HL-60/S4 treated with phorbol 12-myristate 13-acetate at 8.2 ng/mL for 4 days and 3 days (cell line): ENCODE data around the gene CAV1.

ENCODE experiments used
- in situ Hi-C: fragments of 300-500 bp; cut with MboI; formaldehyde crosslinking; loops from 2 replicates; pipeline ENCODE4 v1.15.0; 2022; ENCODE audit warnings: low sequenced_read_pairs

CAV1 gene

DNA sequence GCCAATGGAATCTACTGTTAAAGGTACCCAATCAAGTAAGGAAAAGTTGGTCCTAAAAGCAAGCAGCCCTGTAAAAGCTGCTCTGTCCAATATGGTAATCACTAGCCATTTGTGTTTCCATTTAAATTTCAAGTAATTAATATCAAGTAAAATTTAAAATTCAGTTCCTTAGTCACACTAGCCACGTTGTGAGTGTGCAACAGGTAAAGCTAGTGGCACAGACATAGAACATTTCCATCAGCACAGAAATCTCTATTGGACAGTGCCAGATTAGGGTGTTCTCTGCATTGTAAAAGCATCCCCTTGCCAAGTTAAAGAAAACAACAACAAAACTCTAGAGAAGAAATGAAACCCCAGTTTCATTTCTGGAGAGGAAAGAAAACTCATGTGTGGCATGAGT is 4.4 kb downstream of the CAV1 start:
- in situ Hi-C loops, result no loop called here

DNA sequence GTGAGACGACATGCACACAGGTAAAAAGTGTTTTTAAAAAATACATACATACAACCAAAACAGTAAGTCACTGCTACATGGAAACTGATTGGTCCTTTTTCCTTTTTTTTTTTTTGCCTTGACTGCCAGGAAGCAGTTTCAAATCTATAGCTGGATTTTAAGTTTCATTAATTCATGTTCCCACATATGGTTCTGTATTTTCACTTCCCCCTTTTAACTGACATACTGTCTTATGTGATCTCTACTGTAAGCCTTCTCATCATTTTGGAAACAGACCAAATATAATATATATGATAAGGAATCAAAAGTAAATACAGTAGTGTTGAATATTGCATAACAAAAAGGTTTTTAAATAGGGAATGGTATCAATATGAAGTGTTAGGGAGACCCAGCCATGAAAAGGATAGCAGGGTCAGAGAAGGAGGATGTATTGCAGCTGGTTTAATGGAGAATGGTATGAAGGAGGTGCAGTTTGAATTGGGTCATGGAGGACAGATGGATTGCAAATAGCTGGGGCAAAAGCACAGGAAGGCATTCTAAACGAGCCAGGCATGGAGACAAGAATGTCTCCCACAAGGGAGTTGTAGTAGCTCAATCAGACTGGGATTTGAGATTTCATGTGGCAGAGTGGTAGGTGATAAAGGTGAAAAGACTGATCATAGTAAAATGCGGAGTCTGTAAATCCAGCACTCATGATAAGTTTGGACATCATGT is 5.4 kb downstream of the CAV1 start:
- in situ Hi-C loops, result no loop called here

DNA sequence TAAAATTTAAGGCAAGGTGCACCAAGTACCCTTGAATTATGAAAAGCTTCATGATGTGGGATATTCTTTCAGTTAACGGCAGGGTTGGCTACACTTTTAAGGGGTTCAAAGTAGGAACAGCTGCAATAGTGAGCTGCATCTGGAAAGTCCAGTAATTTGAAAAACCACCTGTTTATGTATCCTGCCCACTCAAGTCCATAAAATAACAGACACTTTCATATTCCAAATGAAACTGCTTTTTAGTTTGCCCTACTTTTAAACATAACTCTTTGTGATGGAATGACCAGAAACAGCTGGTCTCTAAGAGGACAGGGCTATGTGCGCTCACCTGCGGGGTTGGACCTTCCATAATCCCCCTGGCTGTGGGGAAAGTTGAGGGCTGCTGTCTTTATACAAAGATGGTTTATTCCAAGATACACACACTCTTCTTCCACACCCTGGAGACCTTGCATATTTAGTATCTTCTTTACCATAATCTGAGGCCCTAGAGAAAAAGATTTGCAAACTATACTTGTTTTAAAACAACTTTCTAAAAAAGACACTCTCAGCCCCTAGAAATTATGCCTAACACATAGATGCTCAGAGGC is 7.4 kb downstream of the CAV1 start:
- in situ Hi-C loops, result no loop called here

DNA sequence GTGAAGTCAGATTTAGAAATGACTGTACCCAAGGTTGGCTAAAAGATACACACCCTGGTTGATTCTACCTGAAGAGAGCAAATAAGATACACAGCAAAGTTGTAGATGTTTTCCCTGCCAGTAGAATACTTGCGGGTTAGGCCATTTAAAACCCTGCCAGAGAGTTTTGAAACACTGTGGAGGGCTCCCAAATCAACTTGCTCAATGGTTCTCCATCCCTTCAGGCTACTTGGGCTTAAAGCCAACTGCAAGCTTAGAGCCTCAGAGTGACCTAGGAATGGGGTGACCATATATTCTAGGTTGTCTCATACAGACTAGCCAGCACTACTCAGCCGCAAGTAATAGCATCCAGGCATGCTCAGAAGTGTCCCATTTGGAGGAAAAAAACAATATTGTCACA is 10.0 kb downstream of the CAV1 start:
- in situ Hi-C loops, result no loop called here

DNA sequence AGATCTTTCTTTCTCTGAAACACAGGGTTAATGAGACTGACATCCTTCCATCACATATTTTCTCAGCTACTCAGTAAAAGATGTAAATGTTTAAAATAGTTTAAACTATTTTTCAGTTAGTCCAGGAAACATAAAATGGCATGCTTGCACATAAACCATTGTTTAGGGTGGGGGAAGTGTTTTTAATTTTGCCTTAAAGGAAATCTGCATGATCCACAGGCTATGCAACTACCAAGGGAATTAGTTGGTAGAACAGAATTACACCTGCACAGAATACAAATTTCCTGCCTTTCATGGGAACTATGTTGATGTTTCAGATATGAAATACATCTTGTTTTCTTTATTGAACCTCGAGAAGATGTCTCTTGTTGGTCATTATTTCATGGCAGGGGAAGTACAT is 10.6 kb downstream of the CAV1 start:
- in situ Hi-C loops, result no loop called here

DNA sequence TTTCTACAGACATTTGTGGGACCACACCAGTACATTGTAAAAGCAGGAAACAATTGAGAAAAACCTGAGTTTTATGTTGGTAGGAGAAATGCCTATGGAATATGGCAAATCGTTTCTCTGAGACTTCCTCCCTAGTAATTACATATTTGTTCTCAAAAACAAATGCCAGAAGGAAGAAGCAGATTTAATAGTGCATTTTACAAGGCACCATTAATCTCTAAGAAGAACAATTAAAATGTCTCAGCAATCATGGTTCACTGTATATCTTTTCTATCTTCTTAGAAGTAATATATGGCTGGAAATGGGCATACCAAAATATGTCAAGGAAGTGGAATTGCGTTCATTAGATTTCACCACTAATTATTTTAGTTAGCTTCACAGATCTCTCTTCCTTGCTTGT is 13.3 kb downstream of the CAV1 start:
- in situ Hi-C loops, result no loop called here

DNA sequence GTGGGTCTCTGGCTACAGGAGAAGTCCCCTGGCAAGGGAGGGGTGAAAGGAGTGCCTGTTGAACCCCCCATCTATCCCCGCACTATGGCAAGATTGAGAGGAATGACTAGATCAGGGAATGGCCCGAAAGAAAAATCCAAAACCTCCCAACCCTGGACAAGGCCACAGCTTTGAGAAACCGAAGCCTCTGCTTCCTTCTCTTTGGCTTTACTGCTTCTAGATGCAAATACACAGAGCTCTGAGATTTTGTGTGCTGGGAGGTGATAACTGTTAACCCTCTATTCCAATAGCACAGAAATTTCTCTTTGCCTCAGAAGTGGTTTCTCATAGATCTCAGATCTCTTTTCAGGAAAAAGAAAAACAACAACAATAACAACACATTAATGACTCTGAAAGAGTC is 15.0 kb downstream of the CAV1 start:
- in situ Hi-C loops, result no loop called here

DNA sequence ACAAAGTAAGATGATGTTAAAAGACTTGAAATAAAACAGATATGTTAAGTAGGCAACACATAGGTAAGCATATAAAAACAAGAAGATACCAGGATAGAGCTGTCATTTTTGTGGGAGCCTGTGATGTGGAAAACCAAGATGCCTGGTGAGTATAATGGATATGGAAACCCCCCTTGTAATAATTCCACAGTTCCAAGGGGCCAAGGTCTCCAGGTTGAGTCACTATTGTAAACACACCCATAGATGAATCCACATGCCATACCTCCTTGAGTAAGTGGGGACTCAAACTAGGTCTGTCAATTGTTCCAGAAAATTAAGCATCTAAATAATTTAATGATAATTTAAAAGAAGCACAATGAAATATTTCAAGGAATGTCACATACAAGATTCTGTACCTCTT is 15.9 kb downstream of the CAV1 start:
- in situ Hi-C loops, result no loop called here

DNA sequence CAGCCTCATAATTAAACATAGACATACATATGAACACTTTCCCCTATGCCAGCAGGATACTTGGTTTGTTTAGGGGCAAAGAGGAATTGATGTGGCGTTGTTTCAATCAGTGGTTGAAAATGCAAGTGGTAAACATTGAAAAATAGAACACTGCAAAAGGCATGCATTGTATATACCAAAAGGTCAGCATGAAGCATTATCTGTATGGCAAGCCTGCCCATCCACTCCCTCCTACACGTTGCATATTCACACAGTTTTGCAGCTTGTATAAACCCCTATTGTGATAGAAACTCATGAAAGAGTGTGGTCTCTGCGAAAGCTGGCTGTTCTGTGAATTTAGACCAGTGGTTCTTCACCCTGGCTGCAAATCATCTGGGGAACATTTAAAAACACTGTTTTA is 17.1 kb downstream of the CAV1 start:
- in situ Hi-C loops, result no loop called here

DNA sequence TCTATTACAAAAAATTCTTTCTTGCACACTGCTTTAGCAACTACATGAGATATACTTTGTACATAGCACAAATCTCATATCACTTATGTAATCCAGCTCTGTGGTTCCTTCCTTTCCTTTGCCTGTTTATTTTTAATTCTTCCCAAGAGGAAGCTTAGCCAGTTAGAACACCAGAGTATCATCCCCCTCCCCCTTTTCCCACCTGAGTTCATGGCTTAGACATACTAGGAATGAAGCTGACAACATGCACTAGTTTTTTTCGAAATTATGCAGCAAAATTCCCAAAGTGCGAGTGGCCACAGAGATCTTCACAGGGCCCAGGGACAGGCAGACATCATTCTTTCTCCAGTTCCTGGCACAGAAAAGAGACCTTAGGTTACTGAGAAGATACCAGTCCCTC is 17.8 kb downstream of the CAV1 start:
- in situ Hi-C loops, result no loop called here

DNA sequence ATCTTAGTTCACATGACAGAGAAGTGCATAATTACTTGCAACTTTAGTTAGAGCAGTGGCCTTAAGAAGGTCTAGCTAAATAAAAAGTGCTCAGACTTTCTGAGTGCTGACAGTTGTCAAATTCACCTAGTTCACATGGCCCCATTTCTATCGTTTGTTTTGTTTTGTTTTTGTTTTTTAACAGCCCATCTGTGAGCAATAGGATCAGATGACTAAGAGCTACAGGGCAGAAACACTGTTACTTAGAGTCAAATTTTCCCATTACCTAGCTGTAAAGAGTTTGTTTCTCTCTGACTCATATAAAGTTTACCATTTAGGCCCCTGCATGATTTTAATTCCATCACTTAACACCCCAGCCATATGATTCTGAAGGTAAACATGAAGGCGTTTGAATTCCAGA is 18.8 kb downstream of the CAV1 start:
- in situ Hi-C loops, result no loop called here

DNA sequence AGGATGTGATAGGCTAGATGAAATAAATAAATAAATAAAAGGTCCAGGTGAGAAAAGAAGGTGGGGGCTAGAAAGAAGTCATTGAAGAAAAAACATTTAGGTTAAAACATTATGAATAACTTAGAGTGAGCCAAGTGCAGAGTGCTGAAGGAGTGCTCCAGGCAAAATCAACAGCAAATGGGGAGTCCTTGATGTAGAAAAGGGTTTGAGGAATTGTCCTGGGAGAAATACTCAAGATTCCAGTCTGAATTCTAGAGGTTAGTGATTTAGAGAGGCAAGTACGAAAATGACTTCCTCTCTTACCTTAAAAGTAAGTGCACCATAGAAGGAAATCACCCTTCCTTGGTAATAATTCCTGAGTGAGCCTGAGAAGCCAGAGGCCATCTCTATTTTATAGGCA is 19.7 kb downstream of the CAV1 start:
- in situ Hi-C loops, result no loop called here

DNA sequence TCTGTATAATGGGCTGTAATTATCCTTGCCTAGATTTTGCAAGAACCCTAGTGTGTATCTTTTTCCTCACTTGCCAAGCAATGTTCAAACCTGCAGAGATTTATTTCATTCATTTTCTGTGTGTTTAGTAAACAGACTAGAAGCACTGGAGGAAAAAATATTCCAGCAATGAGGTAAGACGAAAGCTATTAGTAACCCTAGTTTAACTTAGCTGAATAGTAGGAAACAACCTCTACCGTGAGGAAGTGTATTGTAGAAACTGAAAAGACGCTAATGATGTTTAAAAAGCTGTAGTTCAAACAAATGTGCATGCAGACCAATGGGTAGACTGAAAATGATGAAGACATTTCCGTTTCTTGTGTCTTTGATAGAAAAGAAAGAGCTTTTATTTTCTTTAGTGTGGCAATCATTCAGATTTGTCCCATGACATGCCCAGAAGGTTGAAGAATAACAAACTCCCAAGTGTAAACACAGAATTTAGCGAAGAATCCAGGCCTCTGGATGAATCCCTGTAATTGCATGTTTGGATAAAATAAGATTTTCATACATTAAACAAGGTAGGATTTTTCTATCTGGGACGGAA is 20.7 kb downstream of the CAV1 start:
- in situ Hi-C loops, result no loop called here

DNA sequence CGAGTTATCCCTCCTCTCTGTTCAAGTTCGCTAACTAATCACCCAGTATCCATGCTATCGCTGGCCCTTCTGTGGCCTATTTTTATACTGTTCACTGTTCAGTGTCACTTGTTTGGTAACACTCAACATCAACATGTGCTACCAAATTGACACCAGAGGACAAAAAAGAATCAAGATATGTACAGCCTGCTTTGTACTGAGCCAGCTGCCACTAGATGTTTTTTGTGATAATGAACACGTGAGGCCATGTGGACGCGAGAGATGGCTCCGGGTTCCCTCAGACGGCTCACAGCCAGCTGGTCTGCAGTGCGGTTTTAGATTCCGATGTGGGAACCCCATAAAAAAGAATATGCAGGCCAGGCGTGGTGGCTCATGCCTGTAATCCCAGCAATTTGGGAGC is 21.2 kb downstream of the CAV1 start:
- in situ Hi-C loops, result no loop called here

DNA sequence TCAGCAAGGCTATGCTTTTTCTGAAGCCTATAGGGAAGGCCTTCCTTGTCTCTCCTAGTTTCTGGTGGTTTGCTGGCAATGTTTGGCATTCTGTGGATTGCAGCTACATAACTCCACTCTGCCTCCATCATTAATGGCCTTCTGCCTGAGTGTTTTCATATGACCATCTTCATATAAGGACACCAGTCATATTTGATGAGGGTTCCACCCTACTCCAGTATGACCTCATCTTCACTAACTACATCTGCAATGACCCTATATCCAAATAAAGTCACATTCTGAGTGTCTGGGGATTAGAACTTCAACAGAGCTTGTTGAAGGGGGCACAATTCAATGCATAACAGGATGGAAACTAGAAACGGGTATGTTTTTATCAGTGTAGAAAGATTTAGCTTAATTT is 22.1 kb downstream of the CAV1 start:
- in situ Hi-C loops, result no loop called here

DNA sequence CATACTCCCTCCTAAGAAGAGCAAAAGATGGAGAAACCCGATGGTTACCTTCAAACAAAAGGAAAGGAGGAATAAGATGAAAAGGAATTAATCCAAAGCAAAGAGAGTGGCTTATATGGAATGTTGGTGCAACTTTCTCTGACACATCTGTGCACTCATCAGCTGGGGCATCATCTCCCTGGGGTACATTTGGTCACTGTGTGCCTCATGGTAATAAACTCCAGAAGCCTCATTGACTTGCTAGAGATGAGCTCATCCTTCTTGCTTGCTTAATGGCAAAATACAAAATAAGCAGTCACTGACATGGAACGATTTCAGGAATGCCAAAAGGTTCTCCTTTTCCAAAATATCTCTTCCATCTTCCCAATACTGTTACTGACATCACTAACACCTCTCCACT is 22.5 kb downstream of the CAV1 start:
- in situ Hi-C loops, result no loop called here

DNA sequence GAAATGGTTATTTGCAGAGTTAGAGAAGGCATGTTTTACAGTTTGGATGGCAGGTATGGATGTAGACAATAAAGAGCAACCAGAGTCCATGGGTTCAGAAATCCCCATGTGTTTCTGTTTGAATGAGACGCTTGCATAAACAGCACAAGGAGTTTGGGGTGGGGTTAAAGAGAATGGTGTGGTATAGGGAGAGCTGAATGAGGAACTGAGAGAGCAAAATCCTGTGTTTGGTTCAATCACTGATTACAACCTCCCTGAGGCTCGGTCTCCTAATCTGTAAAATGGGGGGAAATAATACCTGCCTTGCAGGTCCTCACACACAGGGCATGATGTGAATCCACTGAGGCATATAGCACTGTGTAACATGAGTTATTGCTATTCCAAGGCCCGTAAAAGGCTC is 23.7 kb downstream of the CAV1 start:
- in situ Hi-C loops, result no loop called here

DNA sequence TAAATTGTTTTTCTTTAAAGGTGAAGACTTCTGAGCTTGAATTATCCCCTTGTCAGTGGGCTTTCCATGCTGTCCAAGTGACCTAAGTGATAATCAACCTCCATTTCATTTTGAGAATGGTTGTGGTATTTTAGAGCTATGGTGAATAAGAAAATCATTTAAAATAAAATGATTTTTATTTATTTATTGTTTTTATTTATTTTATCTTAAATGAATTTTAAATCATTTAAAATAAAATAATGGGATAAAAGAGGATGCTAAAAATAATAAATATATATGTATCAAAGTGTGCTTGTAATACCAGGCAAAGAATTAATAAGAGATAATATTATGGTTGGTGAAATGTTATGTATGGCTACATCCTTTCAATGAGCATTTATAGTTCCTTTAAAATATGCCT is 24.5 kb downstream of the CAV1 start:
- in situ Hi-C loops, result no loop called here

DNA sequence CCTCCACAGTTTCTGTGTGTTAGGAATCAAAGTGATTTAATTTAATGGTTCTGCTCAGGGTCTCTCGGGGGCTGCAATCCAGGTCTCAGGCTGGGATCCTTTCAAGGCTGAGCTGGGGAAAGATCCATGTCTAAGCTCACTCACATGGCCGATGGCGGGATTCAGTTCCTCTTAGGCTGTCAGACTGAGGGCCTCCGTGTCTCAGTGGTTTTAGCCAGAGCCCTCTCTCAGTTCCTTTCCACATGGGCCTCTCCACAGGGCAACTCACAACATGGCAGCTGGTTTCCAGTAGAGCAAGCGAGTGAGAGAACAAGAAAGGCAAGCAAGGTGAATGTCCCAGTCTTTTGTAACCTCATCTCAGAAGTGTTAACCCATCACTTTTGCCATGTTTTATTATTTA is 26.9 kb downstream of the CAV1 start:
- in situ Hi-C loops, result no loop called here

DNA sequence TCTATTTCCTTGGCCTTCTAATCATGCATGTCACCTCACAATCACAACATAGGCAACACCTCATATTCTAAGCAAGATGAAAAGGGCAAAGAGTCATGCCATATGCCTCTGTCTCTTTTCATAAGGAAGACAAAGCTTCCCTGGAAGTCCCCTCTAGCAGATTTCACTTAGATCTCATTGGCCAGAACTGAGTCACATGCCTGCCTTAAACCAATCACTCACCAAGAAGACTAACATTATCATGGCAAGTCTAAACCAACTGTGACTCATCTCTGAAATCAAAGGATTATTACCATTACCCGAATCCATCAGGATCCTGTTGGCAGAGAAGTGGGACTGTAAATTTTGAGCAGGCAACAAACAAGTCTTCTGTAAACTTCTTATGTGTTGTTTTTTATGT is 27.8 kb downstream of the CAV1 start:
- in situ Hi-C loops, result no loop called here

DNA sequence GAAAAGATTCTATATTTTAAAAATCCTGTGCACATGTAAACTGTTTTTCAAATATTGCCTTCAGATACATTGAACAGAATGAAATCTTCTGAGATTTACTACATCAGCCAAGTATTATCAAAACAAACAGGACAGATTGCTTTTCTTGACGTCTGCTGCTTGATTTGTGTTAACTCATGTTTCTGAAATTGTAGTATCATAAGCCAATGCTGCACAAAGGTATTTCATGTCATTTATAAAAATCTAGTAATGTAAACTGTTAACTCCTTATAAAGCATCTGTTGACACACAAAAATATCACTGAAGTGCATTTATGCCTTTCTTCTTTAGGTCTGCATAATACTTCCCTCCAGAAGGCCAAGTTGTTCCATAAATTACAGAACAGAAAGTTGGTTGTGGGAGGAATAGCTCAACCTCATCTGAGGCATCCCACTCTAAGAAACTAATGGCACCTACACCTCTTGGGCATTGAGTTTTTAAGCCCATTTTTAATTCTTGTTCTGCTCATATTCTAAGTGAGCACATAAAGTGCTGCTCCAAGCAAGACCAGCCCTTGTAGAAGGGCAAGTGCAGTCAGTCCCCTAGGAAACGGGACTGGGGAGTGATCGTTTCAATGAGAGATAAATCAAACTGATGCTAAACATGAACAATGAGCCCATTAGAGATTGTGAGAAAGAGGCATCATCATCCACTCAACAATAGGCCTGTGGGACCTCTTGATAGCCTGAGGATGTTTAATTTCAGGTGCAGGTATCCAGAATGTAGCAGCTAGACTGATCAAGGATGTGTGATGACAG is 28.5 kb downstream of the CAV1 start:
- in situ Hi-C loops, result no loop called here

DNA sequence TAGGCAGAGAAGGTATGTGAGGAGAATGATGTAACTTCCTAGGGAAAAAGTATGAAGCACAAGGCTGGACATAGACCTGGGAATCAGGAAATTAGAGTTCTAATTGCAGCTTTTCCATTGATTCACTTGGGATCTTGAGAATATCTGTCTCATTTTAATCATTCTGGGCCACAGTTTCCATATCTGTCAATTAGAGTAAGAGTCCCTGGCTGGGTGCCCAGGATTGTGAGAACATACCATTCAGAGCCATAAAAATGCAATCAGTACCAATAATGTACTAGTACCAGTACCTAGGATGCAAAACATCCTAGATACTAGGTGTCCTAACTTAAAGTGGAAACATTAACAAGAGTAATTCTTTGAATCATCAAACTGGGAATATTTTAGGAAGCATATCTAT is 29.6 kb downstream of the CAV1 start:
- in situ Hi-C loops, result no loop called here
